Measurements from ENCODE around the gene RIT2.

DNA sequence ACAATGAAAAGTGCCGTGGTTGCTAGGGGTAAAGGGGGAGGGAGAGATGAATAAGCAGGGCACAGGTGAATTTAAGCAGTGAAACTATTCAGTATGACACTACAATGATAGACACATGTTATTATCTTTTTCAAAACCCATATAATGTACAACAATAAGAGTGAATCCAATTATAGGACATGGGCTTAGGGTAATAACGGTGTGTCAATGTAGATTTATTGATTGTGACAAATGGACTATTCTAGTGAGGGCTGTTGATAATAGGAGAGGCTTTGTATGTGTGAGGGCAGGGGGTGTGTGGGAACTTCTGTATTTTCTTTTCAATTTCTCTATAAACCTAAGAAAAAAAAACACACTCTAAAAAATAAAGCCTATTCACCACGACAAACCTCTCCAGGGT, 223.8 kb downstream of the RIT2 start:
- TF ChIP-seq, protein P1, sequence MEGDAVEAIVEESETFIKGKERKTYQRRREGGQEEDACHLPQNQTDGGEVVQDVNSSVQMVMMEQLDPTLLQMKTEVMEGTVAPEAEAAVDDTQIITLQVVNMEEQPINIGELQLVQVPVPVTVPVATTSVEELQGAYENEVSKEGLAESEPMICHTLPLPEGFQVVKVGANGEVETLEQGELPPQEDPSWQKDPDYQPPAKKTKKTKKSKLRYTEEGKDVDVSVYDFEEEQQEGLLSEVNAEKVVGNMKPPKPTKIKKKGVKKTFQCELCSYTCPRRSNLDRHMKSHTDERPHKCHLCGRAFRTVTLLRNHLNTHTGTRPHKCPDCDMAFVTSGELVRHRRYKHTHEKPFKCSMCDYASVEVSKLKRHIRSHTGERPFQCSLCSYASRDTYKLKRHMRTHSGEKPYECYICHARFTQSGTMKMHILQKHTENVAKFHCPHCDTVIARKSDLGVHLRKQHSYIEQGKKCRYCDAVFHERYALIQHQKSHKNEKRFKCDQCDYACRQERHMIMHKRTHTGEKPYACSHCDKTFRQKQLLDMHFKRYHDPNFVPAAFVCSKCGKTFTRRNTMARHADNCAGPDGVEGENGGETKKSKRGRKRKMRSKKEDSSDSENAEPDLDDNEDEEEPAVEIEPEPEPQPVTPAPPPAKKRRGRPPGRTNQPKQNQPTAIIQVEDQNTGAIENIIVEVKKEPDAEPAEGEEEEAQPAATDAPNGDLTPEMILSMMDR (IDR thresholded peaks at IDR 0.05): no peak
- TF ChIP-seq POLR2A (IDR thresholded peaks at IDR 0.05): no peak

Measured in heart left ventricle (tissue), 13 donors.